Measurements from ENCODE around the gene ENOX2.

DNA sequence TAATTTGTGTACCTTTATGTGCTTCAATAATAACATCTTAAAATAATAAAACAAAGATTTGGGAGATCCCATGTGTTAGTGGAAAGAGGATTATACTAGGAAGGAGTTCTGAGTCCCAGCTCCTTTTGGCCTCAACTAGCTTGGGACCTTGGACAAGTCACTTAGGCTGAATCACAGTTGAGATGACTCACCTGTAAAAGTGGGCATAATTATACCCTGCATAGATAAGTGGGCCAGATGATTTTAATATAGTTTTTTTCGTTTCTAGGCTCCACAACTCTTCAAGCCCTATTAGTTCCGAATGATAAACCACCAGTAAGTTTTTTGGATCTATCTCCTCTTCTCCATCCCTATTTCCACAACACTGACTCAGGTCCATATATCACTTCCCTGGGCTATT is 131.8 kb downstream of the ENOX2 start:
- TF ChIP-seq CTCF (IDR thresholded peaks at IDR 0.05) (no peak), POLR2A (IDR thresholded peaks at IDR 0.05) (no peak), POLR2AphosphoS5 (IDR thresholded peaks at IDR 0.05) (no peak)
